ENCODE data around the gene GYPB. TPM values are rescaled to one million over a fixed set of nuclear protein-coding genes. Genes with fewer than 3 reads are reported as not detected.
"Not testable (repeated sequence)": the region's sequence is repeated elsewhere in the genome, so short reads cannot be mapped to it uniquely, and the experiment has no call there.

Gene GYPB
- total and polyA plus RNA-seq, 5 donors from 2014 or later, result not detected

GRCh38 chr4:144044936-144045335 lies 25.8 kb upstream of the GYPB start:
- H3K4me1 Mint-ChIP-seq; ATAC-seq (ENCODE audit: low read depth in 2 of 2); H3K4me3 Mint-ChIP-seq; H3K36me3 Mint-ChIP-seq; DNase-seq; H3K27me3 ChIP-seq (ENCODE audit: control insufficient read depth, insufficient read depth, low read length); H3K4me1 ChIP-seq (ENCODE audit: control insufficient read depth, insufficient read depth, low read length, poor library complexity, severe bottlenecking); H3K9me3 Mint-ChIP-seq; H3K27ac Mint-ChIP-seq; H3K4me3 ChIP-seq (ENCODE audit: low read depth, low read length); H3K27ac ChIP-seq (ENCODE audit: insufficient read depth, low read length, poor library complexity, severe bottlenecking); H3K27me3 Mint-ChIP-seq; H3K36me3 ChIP-seq (ENCODE audit: control insufficient read depth, insufficient read depth, low read length); H3K9me3 ChIP-seq (ENCODE audit: control insufficient read depth in 2 of 2, low read length in 2 of 2): not testable (repeated sequence)

- not testable (repeated sequence) for H3K36me3 ChIP-seq (ENCODE audit: control insufficient read depth, insufficient read depth, low read length); H3K27ac Mint-ChIP-seq; H3K36me3 Mint-ChIP-seq; H3K9me3 ChIP-seq (ENCODE audit: control insufficient read depth in 2 of 2, low read length in 2 of 2); H3K4me1 ChIP-seq (ENCODE audit: control insufficient read depth, insufficient read depth, low read length, poor library complexity, severe bottlenecking); H3K27ac ChIP-seq (ENCODE audit: insufficient read depth, low read length, poor library complexity, severe bottlenecking); H3K27me3 Mint-ChIP-seq; H3K4me3 ChIP-seq (ENCODE audit: low read depth, low read length); H3K4me3 Mint-ChIP-seq; H3K9me3 Mint-ChIP-seq; ATAC-seq (ENCODE audit: low read depth in 2 of 2); H3K27me3 ChIP-seq (ENCODE audit: control insufficient read depth, insufficient read depth, low read length); H3K4me1 Mint-ChIP-seq; DNase-seq
These were observed 13.4 kb upstream of the GYPB start for GRCh38 chr4:144032580-144032979.

- not testable (repeated sequence) for H3K27ac ChIP-seq (ENCODE audit: insufficient read depth, low read length, poor library complexity, severe bottlenecking); ATAC-seq (ENCODE audit: low read depth in 2 of 2); H3K27me3 ChIP-seq (ENCODE audit: control insufficient read depth, insufficient read depth, low read length); H3K4me1 ChIP-seq (ENCODE audit: control insufficient read depth, insufficient read depth, low read length, poor library complexity, severe bottlenecking); H3K27me3 Mint-ChIP-seq; H3K4me1 Mint-ChIP-seq; H3K36me3 Mint-ChIP-seq; H3K36me3 ChIP-seq (ENCODE audit: control insufficient read depth, insufficient read depth, low read length); DNase-seq; H3K9me3 ChIP-seq (ENCODE audit: control insufficient read depth in 2 of 2, low read length in 2 of 2); H3K4me3 Mint-ChIP-seq; H3K4me3 ChIP-seq (ENCODE audit: low read depth, low read length); H3K27ac Mint-ChIP-seq; H3K9me3 Mint-ChIP-seq
These were observed 12.7 kb upstream of the GYPB start for GRCh38 chr4:144031875-144032274.

GRCh38 chr4:144031369-144031768 lies 12.2 kb upstream of the GYPB start:
- H3K27ac Mint-ChIP-seq; H3K4me1 Mint-ChIP-seq; H3K27ac ChIP-seq (ENCODE audit: insufficient read depth, low read length, poor library complexity, severe bottlenecking); H3K9me3 ChIP-seq (ENCODE audit: control insufficient read depth in 2 of 2, low read length in 2 of 2); H3K9me3 Mint-ChIP-seq; H3K27me3 ChIP-seq (ENCODE audit: control insufficient read depth, insufficient read depth, low read length); H3K4me3 ChIP-seq (ENCODE audit: low read depth, low read length); H3K4me3 Mint-ChIP-seq; H3K4me1 ChIP-seq (ENCODE audit: control insufficient read depth, insufficient read depth, low read length, poor library complexity, severe bottlenecking); H3K27me3 Mint-ChIP-seq; H3K36me3 Mint-ChIP-seq; ATAC-seq (ENCODE audit: low read depth in 2 of 2); DNase-seq; H3K36me3 ChIP-seq (ENCODE audit: control insufficient read depth, insufficient read depth, low read length): not testable (repeated sequence)

GRCh38 chr4:144030708-144031107 lies 11.5 kb upstream of the GYPB start:
- not testable (repeated sequence) for H3K27ac Mint-ChIP-seq; H3K4me3 ChIP-seq (ENCODE audit: low read depth, low read length); H3K4me1 Mint-ChIP-seq; DNase-seq; H3K4me3 Mint-ChIP-seq; H3K36me3 ChIP-seq (ENCODE audit: control insufficient read depth, insufficient read depth, low read length); H3K27me3 ChIP-seq (ENCODE audit: control insufficient read depth, insufficient read depth, low read length); ATAC-seq (ENCODE audit: low read depth in 2 of 2); H3K9me3 Mint-ChIP-seq; H3K4me1 ChIP-seq (ENCODE audit: control insufficient read depth, insufficient read depth, low read length, poor library complexity, severe bottlenecking); H3K27ac ChIP-seq (ENCODE audit: insufficient read depth, low read length, poor library complexity, severe bottlenecking); H3K27me3 Mint-ChIP-seq; H3K9me3 ChIP-seq (ENCODE audit: control insufficient read depth in 2 of 2, low read length in 2 of 2); H3K36me3 Mint-ChIP-seq

- not testable (repeated sequence) for H3K27ac ChIP-seq (ENCODE audit: insufficient read depth, low read length, poor library complexity, severe bottlenecking); ATAC-seq (ENCODE audit: low read depth in 2 of 2); H3K4me3 ChIP-seq (ENCODE audit: low read depth, low read length); H3K27me3 Mint-ChIP-seq; H3K9me3 ChIP-seq (ENCODE audit: control insufficient read depth in 2 of 2, low read length in 2 of 2); H3K9me3 Mint-ChIP-seq; H3K4me1 ChIP-seq (ENCODE audit: control insufficient read depth, insufficient read depth, low read length, poor library complexity, severe bottlenecking); H3K36me3 ChIP-seq (ENCODE audit: control insufficient read depth, insufficient read depth, low read length); H3K4me3 Mint-ChIP-seq; H3K27me3 ChIP-seq (ENCODE audit: control insufficient read depth, insufficient read depth, low read length); H3K36me3 Mint-ChIP-seq; H3K27ac Mint-ChIP-seq; DNase-seq; H3K4me1 Mint-ChIP-seq
These were observed 7.5 kb upstream of the GYPB start for GRCh38 chr4:144026682-144027081.

GRCh38 chr4:144024399-144025053 lies 5.3 kb upstream of the GYPB start:
- not testable (repeated sequence) for H3K27me3 Mint-ChIP-seq; DNase-seq; H3K4me1 ChIP-seq (ENCODE audit: control insufficient read depth, insufficient read depth, low read length, poor library complexity, severe bottlenecking); H3K27me3 ChIP-seq (ENCODE audit: control insufficient read depth, insufficient read depth, low read length); H3K4me3 Mint-ChIP-seq; H3K36me3 ChIP-seq (ENCODE audit: control insufficient read depth, insufficient read depth, low read length); H3K4me1 Mint-ChIP-seq; H3K4me3 ChIP-seq (ENCODE audit: low read depth, low read length); H3K9me3 ChIP-seq (ENCODE audit: control insufficient read depth in 2 of 2, low read length in 2 of 2); ATAC-seq (ENCODE audit: low read depth in 2 of 2); H3K9me3 Mint-ChIP-seq; H3K27ac ChIP-seq (ENCODE audit: insufficient read depth, low read length, poor library complexity, severe bottlenecking); H3K36me3 Mint-ChIP-seq; H3K27ac Mint-ChIP-seq

GRCh38 chr4:144022772-144023400 lies 3.7 kb upstream of the GYPB start:
- H3K27ac Mint-ChIP-seq; ATAC-seq (ENCODE audit: low read depth in 2 of 2); H3K4me3 ChIP-seq (ENCODE audit: low read depth, low read length); H3K4me3 Mint-ChIP-seq; H3K36me3 ChIP-seq (ENCODE audit: control insufficient read depth, insufficient read depth, low read length); H3K9me3 ChIP-seq (ENCODE audit: control insufficient read depth in 2 of 2, low read length in 2 of 2); H3K27me3 Mint-ChIP-seq; H3K4me1 ChIP-seq (ENCODE audit: control insufficient read depth, insufficient read depth, low read length, poor library complexity, severe bottlenecking); H3K27me3 ChIP-seq (ENCODE audit: control insufficient read depth, insufficient read depth, low read length); H3K4me1 Mint-ChIP-seq; H3K9me3 Mint-ChIP-seq; H3K27ac ChIP-seq (ENCODE audit: insufficient read depth, low read length, poor library complexity, severe bottlenecking); DNase-seq; H3K36me3 Mint-ChIP-seq: not testable (repeated sequence)

Measured in CD4-positive, CD25-positive, alpha-beta regulatory T cell (primary cell).